Urinary bladder (tissue), 4 donors: Measurements from ENCODE around the gene TMEM170B. TPM values are rescaled to one million over a fixed set of nuclear protein-coding genes. Genes with fewer than 3 reads are reported as not detected.

Source experiments
- DNase-seq: peaks from one replicate; pipeline ENCODE4 v3.0.0-alpha.2; 2015; ENCODE audit errors: extremely low spot score
- H3K27ac ChIP-seq: one replicate; pipeline ENCODE4 v1.5.1; 2013; ENCODE audit warnings: low read depth, mild to moderate bottlenecking, moderate library complexity
- H3K36me3 ChIP-seq: one replicate; pipeline ENCODE4 v1.6.1; 2013; ENCODE audit warnings: mild to moderate bottlenecking, moderate library complexity; ENCODE audit not compliant: insufficient read depth
- H3K4me1 ChIP-seq: one replicate; pipeline ENCODE4 v1.6.1; 2013; ENCODE audit warnings: mild to moderate bottlenecking, moderate library complexity; ENCODE audit not compliant: insufficient read depth
- H3K4me3 ChIP-seq: one replicate; pipeline ENCODE4 v1.5.1; 2013; ENCODE audit warnings: low read depth, low read length
- WGBS: extraction: QIAGEN DNeasy Blood & Tissue Kit; methylation state at CpG from one replicate; pipeline ENCODE4 v1.1.7; 2013; 5-methylcytosine and 5-hydroxymethylcytosine counted together
- polyA plus RNA-seq: library from polyadenylated mRNA; stranded (reverse); fragments of 200-250 nt; gene quantifications from one replicate; pipeline ENCODE4 v1.2.3, GENCODE V29; 2013
- total RNA-seq: library from RNA; depleted of rRNA; stranded (reverse); fragments of >200 nt; gene quantifications from one replicate; pipeline ENCODE4 v1.2.3, GENCODE V29; 2014
- donor health status: healthy with polysubstance abuse.
- donor health status: healthy.

Gene TMEM170B
- total and polyA plus RNA-seq, 2 donors = 2.7 to 11.2 TPM

GRCh38 chr6:11584244-11584643 lies 46.7 kb downstream of the TMEM170B start:
- no peaks in the 10 kb centered on the region for H3K4me1 ChIP-seq
- H3K36me3 ChIP-seq = no peaks in the 10 kb centered on the region
- DNase-seq = no peak
- H3K4me3 ChIP-seq = no peak overlapping the region
- H3K27ac ChIP-seq = no peak overlapping the region
- WGBS = 52% methylated on average over 5 of the region's 5 CpGs

- no peaks in the 10 kb centered on the region for H3K4me1 ChIP-seq
- H3K36me3 ChIP-seq = no peaks in the 10 kb centered on the region
- H3K4me3 ChIP-seq = no peak overlapping the region
- H3K27ac ChIP-seq = no peak overlapping the region
- DNase-seq = no peak
- WGBS = 20% methylated on average over 1 of the region's 1 CpG
These were observed 48.0 kb downstream of the TMEM170B start for GRCh38 chr6:11585426-11586016.

- H3K27ac ChIP-seq = no peak overlapping the region
- H3K4me3 ChIP-seq = no peak overlapping the region
- 77% methylated on average over 4 of the region's 4 CpGs for WGBS
- no peaks in the 10 kb centered on the region for H3K4me1 ChIP-seq
- no peaks in the 10 kb centered on the region for H3K36me3 ChIP-seq
- no peak for DNase-seq
These were observed 48.6 kb downstream of the TMEM170B start for GRCh38 chr6:11586117-11586516.

DNA sequence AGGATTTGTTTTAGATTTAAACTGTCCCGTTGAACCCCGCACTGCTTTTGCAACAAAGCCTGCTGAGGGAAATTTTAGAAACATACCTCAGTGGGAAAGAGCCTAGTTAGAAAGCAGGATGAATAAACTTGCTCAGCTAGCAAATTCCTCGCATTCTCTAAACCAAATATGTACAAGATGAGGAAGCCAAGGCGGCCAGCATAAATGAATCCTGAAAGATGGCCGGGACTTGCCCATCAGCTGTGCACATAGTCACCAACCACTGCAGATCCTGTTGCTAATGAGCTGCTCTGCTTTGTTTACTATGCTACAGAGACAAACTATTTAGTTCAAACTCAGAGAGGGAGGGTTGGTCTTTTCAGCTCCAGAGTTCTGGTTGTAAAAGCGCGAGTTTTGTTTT lies 49.0 kb downstream of the TMEM170B start:
- WGBS = 39% methylated on average over 7 of the region's 7 CpGs
- H3K4me1 ChIP-seq = no peaks in the 10 kb centered on the region
- DNase-seq = no peak
- no peak overlapping the region for H3K27ac ChIP-seq
- no peaks in the 10 kb centered on the region for H3K36me3 ChIP-seq
- no peak overlapping the region for H3K4me3 ChIP-seq

DNA sequence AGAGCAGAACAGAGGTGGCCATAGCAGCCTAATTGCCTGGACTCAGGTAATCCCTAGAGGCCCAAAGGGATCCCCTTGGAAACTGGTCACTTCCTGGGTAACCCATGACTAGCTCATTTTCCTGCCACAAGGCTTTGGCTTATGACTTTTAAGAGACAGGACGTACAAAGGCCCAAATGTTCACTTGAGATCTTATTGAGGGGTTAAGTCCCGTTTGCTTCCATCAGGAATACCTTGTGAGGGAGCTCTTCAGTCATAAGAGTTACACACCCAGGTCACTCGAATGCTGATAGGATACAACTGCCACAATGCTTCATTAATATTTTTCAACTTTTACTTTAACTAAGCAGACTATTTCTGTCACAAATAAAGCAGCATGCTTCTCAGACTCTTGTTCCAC lies 51.7 kb downstream of the TMEM170B start:
- no peak for DNase-seq
- no peaks in the 10 kb centered on the region for H3K4me1 ChIP-seq
- no peak overlapping the region for H3K27ac ChIP-seq
- H3K36me3 ChIP-seq = no peaks in the 10 kb centered on the region
- no peak overlapping the region for H3K4me3 ChIP-seq
- WGBS = 83% methylated on average over 3 of the region's 3 CpGs

GRCh38 chr6:11592294-11592906 lies 54.9 kb downstream of the TMEM170B start:
- no peak overlapping the region for H3K27ac ChIP-seq
- H3K4me1 ChIP-seq = no peaks in the 10 kb centered on the region
- no peak overlapping the region for H3K4me3 ChIP-seq
- 31% methylated on average over 8 of the region's 8 CpGs for WGBS
- no peaks in the 10 kb centered on the region for H3K36me3 ChIP-seq
- no peak for DNase-seq

- H3K4me3 ChIP-seq = no peak overlapping the region
- no peak overlapping the region for H3K27ac ChIP-seq
- no peaks in the 10 kb centered on the region for H3K4me1 ChIP-seq
- DNase-seq = no peak
- H3K36me3 ChIP-seq = no peaks in the 10 kb centered on the region
- 79% methylated on average over 9 of the region's 9 CpGs for WGBS
These were observed 55.5 kb downstream of the TMEM170B start for GRCh38 chr6:11593096-11593495.

DNA sequence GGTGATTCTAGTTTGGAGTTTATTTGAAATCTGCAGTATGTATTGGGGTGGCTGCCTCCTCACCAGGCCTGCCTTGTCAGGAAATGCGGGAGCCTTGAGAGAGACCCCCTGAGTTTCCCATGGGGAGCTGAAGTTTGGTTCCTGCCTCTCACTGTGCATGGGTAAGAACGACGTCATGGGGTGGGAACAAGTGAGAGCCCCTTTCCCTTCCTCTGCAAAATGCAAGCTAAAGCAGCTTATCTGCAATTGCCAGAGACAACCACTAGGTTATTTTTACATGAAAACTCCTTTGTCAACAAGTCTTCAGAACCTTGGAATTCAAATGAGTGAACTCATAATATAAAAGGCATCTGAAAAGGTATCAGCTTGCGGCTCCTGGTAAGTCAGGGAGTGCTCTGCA lies 58.4 kb downstream of the TMEM170B start:
- H3K27ac ChIP-seq = no peak overlapping the region
- no peak for DNase-seq
- 74% methylated on average over 4 of the region's 4 CpGs for WGBS
- no peaks in the 10 kb centered on the region for H3K36me3 ChIP-seq
- no peaks in the 10 kb centered on the region for H3K4me1 ChIP-seq
- H3K4me3 ChIP-seq = no peak overlapping the region

DNA sequence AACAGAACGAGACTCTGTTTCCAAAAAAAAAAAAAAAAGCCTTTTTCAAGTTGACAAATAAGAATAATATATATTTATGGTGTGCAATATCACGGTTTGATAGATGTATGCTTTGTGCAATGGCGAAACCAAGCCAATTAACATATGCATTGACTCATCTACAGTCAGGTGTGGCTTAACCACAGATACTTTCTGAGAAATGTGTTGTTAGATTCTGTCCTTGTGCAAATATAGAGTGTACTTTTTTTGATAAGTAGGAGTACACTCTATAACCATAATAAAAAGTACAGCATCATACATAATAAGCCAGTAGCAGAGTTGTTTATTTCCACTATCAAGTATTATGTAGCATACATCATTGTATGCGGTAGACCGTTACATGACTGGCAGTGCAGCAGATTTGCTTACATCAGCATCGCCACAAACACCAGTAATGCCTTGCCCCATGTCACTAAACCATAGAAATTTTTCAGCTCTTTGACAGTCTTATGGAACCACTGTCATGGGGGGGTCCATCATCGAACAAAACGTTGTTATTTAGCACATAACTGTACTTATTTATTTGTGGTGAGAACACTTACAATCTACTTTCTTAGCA lies 59.2 kb downstream of the TMEM170B start:
- WGBS = 89% methylated on average over 8 of the region's 8 CpGs
- Histone ChIP-seq H3K4me3 (no peak overlapping the region), H3K27ac (no peak overlapping the region), H3K36me3 (no peaks in the 10 kb centered on the region), H3K4me1 (no peaks in the 10 kb centered on the region)
- no peak for DNase-seq

DNA sequence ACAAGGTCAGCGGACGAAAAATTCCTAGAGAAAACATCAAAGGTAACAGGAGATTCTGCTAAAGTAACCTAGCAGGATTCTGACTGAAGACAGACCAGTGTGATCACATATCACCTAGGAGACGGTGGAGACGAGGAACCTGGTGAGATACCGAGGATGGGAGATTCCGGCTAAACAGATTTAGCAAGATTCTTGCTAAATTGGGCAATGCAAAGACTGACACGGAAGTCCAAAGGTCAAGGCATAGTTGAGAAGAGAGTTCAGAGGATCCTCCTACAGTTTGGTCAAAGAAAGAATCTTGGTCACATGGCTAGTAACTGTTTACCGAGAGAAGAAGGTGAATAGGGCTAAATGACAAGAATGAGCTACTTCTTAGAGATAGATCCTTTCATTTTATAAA lies 61.1 kb downstream of the TMEM170B start:
- DNase-seq = no peak
- Histone ChIP-seq H3K27ac (no peak overlapping the region), H3K4me3 (no peak overlapping the region), H3K4me1 (no peaks in the 10 kb centered on the region), H3K36me3 (no peaks in the 10 kb centered on the region)
- WGBS = 81% methylated on average over 8 of the region's 8 CpGs

DNA sequence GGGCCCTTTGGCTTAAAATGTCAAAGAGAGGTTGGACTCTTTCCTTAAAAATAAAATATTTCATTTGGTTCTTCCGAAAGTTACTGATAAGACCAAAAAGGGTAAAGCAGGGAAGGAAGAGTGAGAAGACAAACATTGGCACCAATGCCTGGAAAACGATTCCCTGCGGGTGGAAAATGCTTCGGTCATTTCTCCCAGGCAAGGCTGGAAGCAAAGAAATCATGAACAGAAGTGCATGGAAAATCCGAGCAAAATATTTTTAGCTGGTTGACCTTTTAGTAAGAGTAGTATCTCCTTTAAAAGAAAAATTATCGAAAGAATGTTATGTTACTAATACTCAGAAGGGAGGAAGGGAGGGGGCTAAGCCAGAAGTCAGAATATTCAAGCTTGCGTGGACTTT lies 62.7 kb downstream of the TMEM170B start:
- Histone ChIP-seq H3K36me3 (no peaks in the 10 kb centered on the region), H3K4me1 (no peaks in the 10 kb centered on the region), H3K27ac (no peak overlapping the region), H3K4me3 (no peak overlapping the region)
- WGBS = 72% methylated on average over 7 of the region's 7 CpGs
- DNase-seq = no peak

GRCh38 chr6:11601776-11602605 lies 64.4 kb downstream of the TMEM170B start:
- no peaks in the 10 kb centered on the region for H3K36me3 ChIP-seq
- H3K4me3 ChIP-seq = no peak overlapping the region
- no peaks in the 10 kb centered on the region for H3K4me1 ChIP-seq
- 76% methylated on average over 7 of the region's 7 CpGs for WGBS
- no peak for DNase-seq
- no peak overlapping the region for H3K27ac ChIP-seq

DNA sequence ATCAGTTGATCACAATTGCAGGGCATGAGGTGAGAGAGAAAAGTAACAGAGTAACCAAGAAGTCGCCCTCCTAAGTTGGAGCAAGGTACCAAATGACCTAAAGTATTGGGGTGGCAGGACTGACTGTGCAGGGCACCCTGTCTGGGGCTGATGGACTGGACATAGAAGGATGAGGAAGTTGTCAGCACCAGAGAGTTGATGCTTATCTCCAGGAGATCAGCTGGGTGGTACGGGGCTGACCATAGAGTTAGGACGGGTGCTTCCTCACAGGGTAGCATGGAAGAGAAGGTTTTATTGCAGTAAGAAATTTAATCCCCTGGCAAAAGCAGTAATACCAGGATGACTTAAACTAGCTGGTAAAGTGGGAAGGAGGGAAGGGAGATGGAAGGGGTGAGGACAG lies 66.7 kb downstream of the TMEM170B start:
- DNase-seq = no peak

More for the DNA sequence above, 66.7 kb downstream of the TMEM170B start:
- Histone ChIP-seq H3K4me1 (no peaks in the 10 kb centered on the region), H3K27ac (no peak overlapping the region), H3K4me3 (no peak overlapping the region), H3K36me3 (no peaks in the 10 kb centered on the region)
- WGBS = 88% methylated on average over 3 of the region's 3 CpGs
